HG02970 (cell line): Measurements from ENCODE around the gene VPS33A.
"Not testable (repeated sequence)": the region's sequence is repeated elsewhere in the genome, so short reads cannot be mapped to it uniquely, and the experiment has no call there.

Experiments used
- ATAC-seq: cut with Tn5 transposase; IDR thresholded peaks from one replicate; pipeline ENCODE4 v1.9.1; 2021; ENCODE audit warnings: mild to moderate bottlenecking, moderate library complexity, moderate number of reproducible peaks; ENCODE audit not compliant: unreplicated experiment, low FRiP score

VPS33A gene

DNA sequence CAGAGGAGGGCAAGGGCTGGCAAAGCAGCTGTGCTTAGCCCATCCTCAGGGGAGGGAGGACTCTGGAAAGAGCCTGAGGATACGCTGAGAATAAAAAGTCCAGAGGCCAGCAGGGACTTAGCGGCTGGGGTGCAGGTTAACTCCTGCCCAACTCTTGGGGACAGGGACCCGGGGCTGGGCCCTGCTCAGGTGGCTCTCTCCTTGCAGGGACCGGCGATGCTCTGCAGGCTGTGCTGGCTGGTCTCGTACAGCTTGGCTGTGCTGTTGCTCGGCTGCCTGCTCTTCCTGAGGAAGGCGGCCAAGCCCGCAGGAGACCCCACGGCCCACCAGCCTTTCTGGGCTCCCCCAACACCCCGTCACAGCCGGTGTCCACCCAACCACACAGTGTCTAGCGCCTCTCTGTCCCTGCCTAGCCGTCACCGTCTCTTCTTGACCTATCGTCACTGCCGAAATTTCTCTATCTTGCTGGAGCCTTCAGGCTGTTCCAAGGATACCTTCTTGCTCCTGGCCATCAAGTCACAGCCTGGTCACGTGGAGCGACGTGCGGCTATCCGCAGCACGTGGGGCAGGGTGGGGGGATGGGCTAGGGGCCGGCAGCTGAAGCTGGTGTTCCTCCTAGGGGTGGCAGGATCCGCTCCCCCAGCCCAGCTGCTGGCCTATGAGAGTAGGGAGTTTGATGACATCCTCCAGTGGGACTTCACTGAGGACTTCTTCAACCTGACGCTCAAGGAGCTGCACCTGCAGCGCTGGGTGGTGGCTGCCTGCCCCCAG lies 60.0 kb downstream of the VPS33A start:
- ATAC-seq: no peak

DNA sequence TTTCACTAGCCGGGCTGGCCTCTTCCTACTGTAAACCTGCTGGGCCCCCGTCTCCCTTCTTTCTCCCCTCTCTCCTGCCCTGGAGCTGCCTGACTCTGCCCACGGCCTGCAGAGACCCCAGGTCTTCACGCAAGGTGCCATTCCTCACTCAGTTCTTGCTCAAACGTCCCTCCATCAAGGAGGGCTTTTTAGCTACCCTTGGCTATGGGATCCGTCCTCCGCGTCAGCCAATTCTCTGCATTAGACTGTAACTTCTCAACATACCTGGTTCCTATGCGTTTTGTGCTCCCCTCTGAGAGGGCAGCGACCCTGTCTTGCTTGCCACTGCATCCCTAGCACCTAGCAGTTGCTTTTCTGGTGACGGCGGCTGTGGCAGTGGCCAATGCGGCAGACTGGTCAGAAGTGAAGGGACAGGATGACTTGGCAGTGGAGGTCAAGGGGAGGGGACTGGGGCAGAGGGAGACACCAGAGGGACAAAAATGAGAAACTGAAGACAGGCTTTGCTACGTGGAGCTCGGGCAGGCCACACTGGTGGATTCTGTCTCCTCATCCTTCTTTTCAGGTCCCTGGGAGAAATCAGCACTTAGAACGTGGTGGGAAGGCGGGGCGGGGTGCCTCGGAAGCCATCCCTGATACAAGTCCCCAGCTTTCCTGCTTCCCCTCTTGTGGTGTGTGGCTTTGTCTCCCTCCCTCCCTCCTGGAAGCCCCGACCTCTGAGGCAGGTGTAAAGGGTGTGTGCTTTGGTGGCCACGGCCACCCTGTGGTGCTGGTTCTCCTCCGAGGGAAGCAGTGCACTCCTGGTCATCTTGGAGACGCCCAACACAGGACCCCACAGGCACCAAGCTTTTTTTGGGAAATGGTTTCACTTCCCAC lies 61.0 kb downstream of the VPS33A start:
- ATAC-seq: no peak

DNA sequence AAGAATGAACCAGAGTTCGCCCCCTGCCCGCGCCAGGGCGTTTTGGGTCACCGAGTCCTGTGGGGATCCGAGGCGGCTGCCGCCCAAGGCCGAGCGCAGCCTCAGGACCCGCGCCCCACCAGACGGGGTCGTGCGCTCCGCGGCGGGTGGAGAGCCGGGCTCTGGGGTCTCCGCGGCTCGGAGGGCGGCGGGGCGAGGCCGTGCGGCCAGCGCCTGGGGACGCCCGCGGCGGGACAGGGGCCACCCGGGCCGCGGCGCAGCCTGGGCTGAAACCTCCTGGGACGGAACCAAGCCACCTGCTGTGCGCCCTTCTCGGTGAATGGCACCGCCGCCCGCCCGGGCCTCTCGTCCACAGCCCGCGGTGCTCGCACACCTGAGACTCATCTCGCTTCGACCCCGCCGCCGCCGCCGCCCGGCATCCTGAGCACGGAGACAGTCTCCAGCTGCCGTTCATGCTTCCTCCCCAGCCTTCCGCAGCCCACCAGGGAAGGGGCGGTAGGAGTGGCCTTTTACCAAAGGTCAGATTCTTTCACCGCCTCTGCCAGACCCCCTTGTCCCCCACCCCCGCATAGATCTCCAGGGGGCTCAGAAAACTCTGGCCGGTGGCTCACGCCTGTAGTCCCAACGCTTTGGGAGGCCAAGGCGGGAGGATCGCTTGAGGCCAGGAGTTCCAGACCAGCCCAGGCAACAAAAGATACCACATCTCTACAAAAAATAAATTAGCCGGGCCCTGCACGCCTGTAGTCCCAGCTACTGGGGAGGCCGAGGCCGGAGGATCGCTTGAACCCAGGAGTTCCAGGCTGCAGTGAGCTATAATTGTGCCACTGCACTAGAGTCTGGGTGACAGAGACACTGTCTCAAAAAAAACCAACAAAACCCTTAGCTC lies 61.9 kb downstream of the VPS33A start:
- no peak for ATAC-seq

GRCh38 chr12:122203301-122204166 lies 62.8 kb downstream of the VPS33A start, which contains the start of gene B3GNT4:
TSS of gene B3GNT4 (plus strand) at chr12:122203709. CDS start at chr12:122204619, 910 bp downstream.
- ATAC-seq: no peak

DNA sequence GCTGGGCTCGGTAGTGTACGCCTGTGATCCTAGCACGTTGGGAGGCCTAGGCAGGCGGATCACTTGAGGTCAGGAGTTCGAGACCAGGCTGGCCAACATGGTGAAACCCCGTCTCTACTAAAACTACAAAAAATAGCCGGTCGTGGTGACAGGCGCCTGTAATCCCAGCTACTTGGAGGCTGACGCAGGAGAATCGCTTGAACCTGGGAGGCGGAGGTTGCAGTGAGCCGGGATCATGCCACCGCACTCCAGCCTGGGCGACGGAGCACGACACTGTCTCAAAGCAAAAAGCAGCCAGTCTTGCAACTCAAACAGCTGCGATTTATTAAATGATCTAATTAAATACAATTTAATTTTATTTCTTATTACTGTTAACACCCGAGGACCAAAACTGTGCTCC lies 63.5 kb downstream of the VPS33A start:
- not testable (repeated sequence) for ATAC-seq

DNA sequence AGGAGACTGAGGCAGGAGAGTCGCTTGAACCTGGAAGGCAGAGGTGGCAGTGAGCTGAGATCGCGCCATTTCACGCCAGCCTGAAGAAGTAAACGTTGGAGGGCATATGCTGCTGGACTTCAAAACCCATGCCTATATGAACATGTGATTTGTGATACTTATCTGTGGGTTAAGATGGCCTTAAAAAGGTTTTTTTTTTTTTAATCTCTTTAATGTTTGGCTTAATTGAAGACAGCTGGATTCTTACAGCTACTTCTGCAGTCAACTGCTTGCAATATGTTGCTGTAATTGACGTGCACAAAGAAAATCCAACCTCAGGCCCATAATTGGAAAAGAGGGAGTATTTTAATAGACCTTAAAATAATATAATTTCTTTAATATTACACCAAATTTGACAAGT lies 64.3 kb downstream of the VPS33A start:
- ATAC-seq: no peak

DNA sequence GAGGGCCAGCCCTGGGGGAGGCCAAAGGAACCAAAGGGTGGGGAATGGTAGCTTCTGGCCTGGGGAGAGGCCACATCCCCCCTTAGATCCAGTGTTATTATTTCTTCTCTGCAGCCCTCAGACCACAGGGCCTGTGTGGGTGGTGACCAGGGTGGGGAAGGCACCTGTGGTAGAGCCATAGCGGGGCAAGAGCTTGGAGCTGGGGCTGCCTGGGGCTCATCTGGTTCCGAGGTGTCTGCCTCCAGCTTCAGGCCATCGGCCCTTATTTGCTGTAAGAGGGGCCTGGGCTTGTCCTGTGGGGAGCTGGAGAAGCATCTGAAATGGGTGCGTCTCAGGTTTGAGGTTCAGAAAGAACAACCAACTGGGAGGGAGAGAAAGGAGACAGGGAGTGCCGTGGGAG lies 64.9 kb downstream of the VPS33A start:
- ATAC-seq: no peak

DNA sequence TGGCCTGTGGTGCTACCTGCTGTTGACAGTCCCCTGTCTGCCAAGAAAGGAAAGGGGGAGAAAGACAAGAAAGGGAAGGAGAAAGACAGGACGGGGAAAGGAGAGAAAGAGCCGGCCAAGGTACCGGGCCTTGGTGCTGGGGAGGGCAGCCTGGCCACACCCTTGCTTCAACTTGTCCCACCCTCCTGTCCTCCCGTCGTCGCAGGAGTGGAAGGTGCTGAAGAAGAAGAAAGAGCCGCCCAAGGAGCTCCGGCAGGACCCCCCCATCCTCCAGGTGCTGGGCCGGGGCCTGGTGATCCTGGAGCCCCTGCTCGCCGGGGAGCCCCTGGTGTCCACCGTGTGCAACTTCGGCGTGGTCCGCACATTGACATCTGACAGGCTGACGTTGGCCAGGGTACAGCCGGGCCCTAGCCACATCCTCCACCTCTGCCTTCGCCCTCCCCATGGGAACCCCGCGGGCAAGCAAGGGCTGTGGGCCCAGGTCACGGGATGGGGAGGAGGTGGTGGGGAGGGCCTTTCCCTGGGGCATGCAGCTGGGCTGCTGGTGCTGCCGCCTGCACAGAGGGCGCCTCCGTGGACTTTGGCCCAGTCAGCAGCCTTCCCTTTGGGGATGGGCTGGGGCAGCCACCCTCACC lies 65.6 kb downstream of the VPS33A start:
- ATAC-seq: no peak

GRCh38 chr12:122199484-122200355 lies 66.6 kb downstream of the VPS33A start:
- no peak for ATAC-seq

DNA sequence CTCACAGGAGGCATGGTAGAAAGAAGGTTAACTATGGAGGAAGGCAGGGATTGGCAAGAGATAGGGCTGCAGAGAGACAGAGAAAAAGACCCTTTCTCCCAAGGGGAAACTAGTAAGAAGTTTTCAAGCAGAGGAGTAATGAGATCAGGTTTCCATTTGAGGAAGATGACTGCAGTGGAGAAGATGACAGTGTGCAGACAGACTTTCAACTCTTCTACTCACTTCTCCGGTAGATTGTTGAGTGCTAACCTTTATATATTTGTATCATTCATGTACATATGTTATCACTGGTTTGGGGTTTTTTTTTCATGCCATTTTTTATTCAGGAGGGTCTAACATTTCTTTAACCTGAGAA lies 68.7 kb downstream of the VPS33A start:
- ATAC-seq: no peak

GRCh38 chr12:122195405-122195804 lies 70.9 kb downstream of the VPS33A start:
- ATAC-seq: no peak

DNA sequence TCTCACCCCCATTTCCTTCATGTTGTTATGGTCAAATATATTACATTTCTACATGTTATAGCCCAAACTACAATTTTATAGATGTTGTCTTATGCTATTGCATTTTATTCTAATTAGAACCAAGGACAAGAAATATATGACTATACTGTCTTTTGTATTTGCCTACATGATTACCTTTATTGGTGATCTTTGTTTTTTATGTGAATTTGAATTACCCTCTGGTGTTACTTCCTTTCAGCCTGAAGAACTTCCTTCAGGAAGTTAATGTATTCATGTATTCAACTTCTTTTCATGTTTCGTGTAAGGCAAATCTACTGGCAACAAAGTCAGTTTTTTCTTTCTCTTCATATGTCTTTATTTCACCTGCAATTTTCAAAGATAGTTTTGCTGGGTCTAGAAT lies 71.5 kb downstream of the VPS33A start:
- ATAC-seq: no peak

GRCh38 chr12:122192441-122192840 lies 73.9 kb downstream of the VPS33A start:
- ATAC-seq: no peak

GRCh38 chr12:122190842-122191668 lies 75.2 kb downstream of the VPS33A start:
- no peak for ATAC-seq

GRCh38 chr12:122189626-122190475 lies 76.4 kb downstream of the VPS33A start:
- no peak for ATAC-seq

DNA sequence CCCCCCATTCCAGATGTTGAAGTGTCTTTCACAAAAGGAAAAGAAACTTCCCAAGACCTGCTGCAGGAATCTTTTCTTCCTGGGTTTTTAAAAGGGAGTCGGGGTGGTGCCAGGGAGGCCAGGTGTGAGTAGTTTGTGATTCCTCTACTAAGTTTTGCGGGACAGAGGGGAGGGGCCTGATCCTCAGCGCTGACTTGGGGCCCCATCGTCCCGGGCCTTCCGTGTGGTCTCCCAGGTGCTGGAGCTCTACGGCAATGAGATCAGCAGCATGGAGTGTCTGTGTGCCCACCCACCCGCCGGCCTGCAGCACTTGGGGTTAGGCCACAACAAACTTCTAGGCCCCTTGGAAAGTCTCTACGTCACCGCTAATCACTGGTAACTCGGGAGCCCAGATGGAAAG lies 78.8 kb downstream of the VPS33A start:
- no peak for ATAC-seq
